ENCODE measurements around the gene DAB2.

The DAB2 gene

GRCh38 chr5:39387293-39387692 is 37.5 kb downstream of the DAB2 start:
- DNase-seq (ENCODE audit: low read depth), result no peak
- no peak overlapping the region for H3K4me3 ChIP-seq (ENCODE audit: low read depth, low read length)
- TF ChIP-seq MYC (IDR thresholded peaks at IDR 0.05; ENCODE audit: low read depth, low read length) (no peak), POLR2A (IDR thresholded peaks at IDR 0.05; ENCODE audit: extremely low read depth, insufficient read length) (no peak)
- TF ChIP-seq, protein P1, sequence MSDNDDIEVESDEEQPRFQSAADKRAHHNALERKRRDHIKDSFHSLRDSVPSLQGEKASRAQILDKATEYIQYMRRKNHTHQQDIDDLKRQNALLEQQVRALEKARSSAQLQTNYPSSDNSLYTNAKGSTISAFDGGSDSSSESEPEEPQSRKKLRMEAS (IDR thresholded peaks at IDR 0.05; ENCODE audit: low read depth, low read length), result no peak
- TF ChIP-seq, protein P2, sequence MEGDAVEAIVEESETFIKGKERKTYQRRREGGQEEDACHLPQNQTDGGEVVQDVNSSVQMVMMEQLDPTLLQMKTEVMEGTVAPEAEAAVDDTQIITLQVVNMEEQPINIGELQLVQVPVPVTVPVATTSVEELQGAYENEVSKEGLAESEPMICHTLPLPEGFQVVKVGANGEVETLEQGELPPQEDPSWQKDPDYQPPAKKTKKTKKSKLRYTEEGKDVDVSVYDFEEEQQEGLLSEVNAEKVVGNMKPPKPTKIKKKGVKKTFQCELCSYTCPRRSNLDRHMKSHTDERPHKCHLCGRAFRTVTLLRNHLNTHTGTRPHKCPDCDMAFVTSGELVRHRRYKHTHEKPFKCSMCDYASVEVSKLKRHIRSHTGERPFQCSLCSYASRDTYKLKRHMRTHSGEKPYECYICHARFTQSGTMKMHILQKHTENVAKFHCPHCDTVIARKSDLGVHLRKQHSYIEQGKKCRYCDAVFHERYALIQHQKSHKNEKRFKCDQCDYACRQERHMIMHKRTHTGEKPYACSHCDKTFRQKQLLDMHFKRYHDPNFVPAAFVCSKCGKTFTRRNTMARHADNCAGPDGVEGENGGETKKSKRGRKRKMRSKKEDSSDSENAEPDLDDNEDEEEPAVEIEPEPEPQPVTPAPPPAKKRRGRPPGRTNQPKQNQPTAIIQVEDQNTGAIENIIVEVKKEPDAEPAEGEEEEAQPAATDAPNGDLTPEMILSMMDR (IDR thresholded peaks at IDR 0.05; ENCODE audit: low read depth, low read length), result no peak

DNA sequence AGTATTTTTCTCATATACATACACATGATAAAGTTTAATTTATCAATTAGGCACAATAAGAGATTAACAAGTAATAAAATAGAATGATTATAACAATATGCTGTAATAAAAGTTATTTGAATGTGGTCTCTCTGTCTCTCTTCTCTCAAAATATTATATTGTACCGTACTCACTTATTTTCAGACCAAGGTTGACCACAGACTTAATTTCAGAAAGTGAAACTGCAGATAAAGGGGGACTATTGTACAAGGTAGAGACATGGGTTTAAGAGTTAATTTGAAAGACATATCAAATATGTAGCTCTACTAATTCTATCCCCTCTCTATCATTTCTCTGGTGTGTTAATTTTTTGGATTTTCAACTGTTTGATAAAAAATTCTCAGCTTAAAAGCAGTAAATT is 40.5 kb downstream of the DAB2 start:
- no peak for DNase-seq (ENCODE audit: low read depth)
- TF ChIP-seq POLR2A (IDR thresholded peaks at IDR 0.05; ENCODE audit: extremely low read depth, insufficient read length) (no peak), MYC (IDR thresholded peaks at IDR 0.05; ENCODE audit: low read depth, low read length) (no peak)
- TF ChIP-seq, protein P2 (IDR thresholded peaks at IDR 0.05; ENCODE audit: low read depth, low read length), result no peak
- TF ChIP-seq, protein P1 (IDR thresholded peaks at IDR 0.05; ENCODE audit: low read depth, low read length), result no peak

DNA sequence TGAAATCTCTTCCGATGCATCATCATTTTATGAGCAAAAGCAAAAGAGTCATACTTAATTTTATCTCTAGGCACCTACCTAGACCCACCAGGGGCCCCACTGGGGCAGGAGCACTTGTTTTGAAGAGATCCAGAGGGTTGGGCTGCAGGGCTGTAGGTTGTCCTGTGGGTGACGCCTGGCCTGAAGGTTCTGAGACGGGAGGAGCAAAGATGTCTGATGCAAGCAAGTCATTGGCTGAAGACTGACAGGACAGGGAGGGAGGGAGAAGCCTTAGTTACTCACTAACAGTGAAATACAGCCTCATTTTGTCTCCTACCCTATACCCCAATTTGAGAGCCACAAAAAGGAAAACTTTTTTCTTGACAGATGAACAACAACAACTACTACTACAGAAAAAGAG is 43.4 kb downstream of the DAB2 start:
- no peak for DNase-seq (ENCODE audit: low read depth)
- no peak for TF ChIP-seq POLR2A (IDR thresholded peaks at IDR 0.05; ENCODE audit: extremely low read depth, insufficient read length)
- TF ChIP-seq MYC (IDR thresholded peaks at IDR 0.05; ENCODE audit: low read depth, low read length), result no peak
- TF ChIP-seq, protein P1 (IDR thresholded peaks at IDR 0.05; ENCODE audit: low read depth, low read length), result no peak
- TF ChIP-seq, protein P2 (IDR thresholded peaks at IDR 0.05; ENCODE audit: low read depth, low read length), result no peak
- no peak overlapping the region for H3K4me3 ChIP-seq (ENCODE audit: low read depth, low read length)

More for the DNA sequence above, 40.5 kb downstream of the DAB2 start:
- no peak overlapping the region for H3K4me3 ChIP-seq (ENCODE audit: low read depth, low read length)

DNA sequence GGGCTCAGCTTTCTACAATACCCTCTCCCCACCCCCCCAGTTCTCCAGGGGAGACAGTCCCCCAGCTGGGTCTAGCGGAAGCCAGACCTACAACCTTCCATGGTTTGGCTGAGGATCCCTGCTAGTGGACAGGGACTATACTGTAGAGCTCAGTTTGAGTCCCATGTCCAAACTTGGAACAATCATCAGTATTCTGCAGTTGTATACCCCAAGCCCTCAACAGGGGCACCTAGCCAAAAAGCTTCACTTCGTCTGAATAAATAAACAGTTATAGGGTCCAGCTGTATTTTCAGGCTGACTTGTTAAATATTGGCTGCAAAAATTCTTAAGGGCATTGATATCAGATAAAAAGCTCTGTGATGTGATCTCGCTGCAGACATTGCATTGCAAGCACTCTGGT is 45.1 kb downstream of the DAB2 start:
- H3K4me3 ChIP-seq (ENCODE audit: low read depth, low read length), result no peak overlapping the region
- no peak for DNase-seq (ENCODE audit: low read depth)
- TF ChIP-seq, protein P1 (IDR thresholded peaks at IDR 0.05; ENCODE audit: low read depth, low read length), result no peak
- TF ChIP-seq, protein P2 (IDR thresholded peaks at IDR 0.05; ENCODE audit: low read depth, low read length), result no peak
- TF ChIP-seq MYC (IDR thresholded peaks at IDR 0.05; ENCODE audit: low read depth, low read length) (no peak), POLR2A (IDR thresholded peaks at IDR 0.05; ENCODE audit: extremely low read depth, insufficient read length) (no peak)

- DNase-seq (ENCODE audit: low read depth), result no peak
- TF ChIP-seq, protein P1 (IDR thresholded peaks at IDR 0.05; ENCODE audit: low read depth, low read length), result no peak
- TF ChIP-seq MYC (IDR thresholded peaks at IDR 0.05; ENCODE audit: low read depth, low read length) (no peak), POLR2A (IDR thresholded peaks at IDR 0.05; ENCODE audit: extremely low read depth, insufficient read length) (no peak)
- TF ChIP-seq, protein P2 (IDR thresholded peaks at IDR 0.05; ENCODE audit: low read depth, low read length), result no peak
- H3K4me3 ChIP-seq (ENCODE audit: low read depth, low read length), result no peak overlapping the region
These were observed 47.2 kb downstream of the DAB2 start for GRCh38 chr5:39377613-39378012.

Measured in NB4 (cell line).